Liver (tissue), 9 donors: ENCODE results near the gene NCMAP. TPM values are rescaled to one million over a fixed set of nuclear protein-coding genes. Genes with fewer than 3 reads are reported as not detected.
"Not testable (repeated sequence)": the region's sequence is repeated elsewhere in the genome, so short reads cannot be mapped to it uniquely, and the experiment has no call there.

Source experiments
- DNase-seq: peaks from one replicate; pipeline ENCODE4 v3.0.0-alpha.2; 2017; ENCODE audit warnings: low spot score
- H3K27ac ChIP-seq, 2 donors: one replicate each; pipeline ENCODE4 v1.7.0; 2013; ENCODE audit warnings: inconsistent platforms in 2 of 2, low read length in 2 of 2, control low read depth in 1 of 2, low read depth in 1 of 2, mild to moderate bottlenecking in 1 of 2
- H3K27me3 ChIP-seq, 4 donors: one replicate each; pipeline versions ENCODE4 v1.6.1 to v1.7.0; 2013; ENCODE audit warnings: low read length in 3 of 4, inconsistent platforms in 1 of 4, mild to moderate bottlenecking in 1 of 4, moderate library complexity in 1 of 4; ENCODE audit not compliant: control insufficient read depth in 4 of 4, insufficient read depth in 4 of 4
- H3K36me3 ChIP-seq, 4 donors: one replicate each; pipeline versions ENCODE4 v1.6.1 to v1.7.0; 2013; ENCODE audit warnings: low read length in 3 of 4, mild to moderate bottlenecking in 3 of 4, low read depth in 1 of 4, moderate library complexity in 1 of 4; ENCODE audit not compliant: control insufficient read depth in 4 of 4, insufficient read depth in 3 of 4
- H3K4me1 ChIP-seq, 4 donors: one replicate each; pipeline versions ENCODE4 v1.6.1 to v1.7.0; 2013; ENCODE audit warnings: low read length in 3 of 4, mild to moderate bottlenecking in 3 of 4, moderate library complexity in 1 of 4; ENCODE audit not compliant: control insufficient read depth in 4 of 4, insufficient read depth in 4 of 4
- H3K4me3 ChIP-seq, 3 donors: one replicate each; pipeline versions ENCODE4 v1.6.1 to v1.7.0; 2013; ENCODE audit warnings: low read length in 3 of 3, control low read depth in 1 of 3, low read depth in 1 of 3, mild to moderate bottlenecking in 1 of 3
- H3K9ac ChIP-seq, 2 donors: one replicate each; pipeline ENCODE4 v1.7.0; 2013; ENCODE audit warnings: low read length in 2 of 2, mild to moderate bottlenecking in 2 of 2, moderate library complexity in 2 of 2, control low read depth in 1 of 2, low read depth in 1 of 2
- H3K9me3 ChIP-seq, 4 donors: one replicate each; pipeline versions ENCODE4 v1.6.1 to v1.7.0; 2013; ENCODE audit warnings: low read length in 3 of 4; ENCODE audit not compliant: control insufficient read depth in 4 of 4
- EGR1 ChIP-seq, 2 donors: IDR thresholded peaks; 2 replicates each; pipeline ENCODE4 v1.6.1; 2016 to 2018; ENCODE audit warnings: antibody characterized with exemption in 2 of 2, low read depth in 2 of 2
- FOXA2 ChIP-seq: IDR thresholded peaks from 2 replicates; pipeline ENCODE4 v1.6.1; 2016; ENCODE audit warnings: antibody characterized with exemption
- GABPA ChIP-seq, 2 donors: IDR thresholded peaks in 1 of 2; conservative IDR thresholded peaks in 1 of 2; 2 replicates each; pipeline ENCODE4 v1.6.1; 2016; ENCODE audit warnings: antibody characterized with exemption in 2 of 2, mild to moderate bottlenecking in 1 of 2, moderate library complexity in 1 of 2
- HNF4A ChIP-seq, 2 donors: conservative IDR thresholded peaks; 2 replicates each; pipeline ENCODE4 v1.6.1; 2016; ENCODE audit warnings: antibody characterized with exemption in 2 of 2, mild to moderate bottlenecking in 2 of 2
- HNF4G ChIP-seq: IDR thresholded peaks from 2 replicates; pipeline ENCODE4 v1.6.1; 2016; ENCODE audit warnings: antibody characterized with exemption
- NR2F2 ChIP-seq: IDR thresholded peaks from 2 replicates; pipeline ENCODE4 v1.6.1; 2016; ENCODE audit warnings: antibody characterized with exemption
- RXRA ChIP-seq, 2 donors: IDR thresholded peaks; 2 replicates each; pipeline ENCODE4 v1.6.1; 2017 to 2018; ENCODE audit warnings: antibody characterized with exemption in 2 of 2, mild to moderate bottlenecking in 1 of 2
- SP1 ChIP-seq: IDR thresholded peaks from 2 replicates; pipeline ENCODE4 v1.6.1; 2018; ENCODE audit warnings: antibody characterized with exemption, mild to moderate bottlenecking
- TAF1 ChIP-seq: conservative IDR thresholded peaks from 2 replicates; pipeline ENCODE4 v1.6.1; 2016; ENCODE audit warnings: antibody characterized with exemption, mild to moderate bottlenecking
- YY1 ChIP-seq: IDR thresholded peaks from 2 replicates; pipeline ENCODE4 v1.6.1; 2016; ENCODE audit warnings: antibody characterized with exemption, mild to moderate bottlenecking
- WGBS: extraction: QIAGEN DNeasy Blood & Tissue Kit; methylation state at CpG from one replicate; pipeline ENCODE4 v1.1.7; 2013; 5-methylcytosine and 5-hydroxymethylcytosine counted together
- polyA plus RNA-seq, 2 donors: library from polyadenylated mRNA; stranded (reverse) in 1 of 2; unstranded in 1 of 2; fragments of 200-250 nt in 1 of 2; fragments of >200 nt in 1 of 2; fragmentation: Nextera tagmentation in 1 of 2; extraction: Ambion mirVana in 1 of 2; gene quantifications; one replicate each; pipeline versions ENCODE4 v1.2.1 to v1.2.3, GENCODE V29; 2013 to 2015
- total RNA-seq, 2 donors: library from RNA; depleted of rRNA; stranded (reverse); fragments of >200 nt; gene quantifications; one replicate each; pipeline ENCODE4 v1.2.3, GENCODE V29; 2014
- TF ChIP-seq, protein P1 (sequence below): fragments of 150-350 bp; IDR thresholded peaks from 2 replicates; pipeline ENCODE4 v1.5.1; 2017; ENCODE audit warnings: improper control_type of control experiment, low read depth, low read length; ENCODE audit not compliant: missing input control
- TF ChIP-seq, protein P2 (sequence below): IDR thresholded peaks from 2 replicates; pipeline ENCODE4 v1.6.1; 2016; ENCODE audit warnings: antibody characterized with exemption
- TF ChIP-seq, protein P3 (sequence below): IDR thresholded peaks from 2 replicates; pipeline ENCODE4 v1.6.1; 2016; ENCODE audit warnings: antibody characterized with exemption, mild to moderate bottlenecking
- TF ChIP-seq, protein P4 (sequence below): IDR thresholded peaks from 2 replicates; pipeline ENCODE4 v1.6.1; 2016; ENCODE audit warnings: antibody characterized with exemption
- donor health status: healthy.
- donor health status: healthy.
- donor health status: healthy.
- donor health status: healthy.
- donor health status: healthy.

NCMAP gene
- total and polyA plus RNA-seq, 4 donors, result 0.31 to 4.8 (median 0.61) TPM

DNA sequence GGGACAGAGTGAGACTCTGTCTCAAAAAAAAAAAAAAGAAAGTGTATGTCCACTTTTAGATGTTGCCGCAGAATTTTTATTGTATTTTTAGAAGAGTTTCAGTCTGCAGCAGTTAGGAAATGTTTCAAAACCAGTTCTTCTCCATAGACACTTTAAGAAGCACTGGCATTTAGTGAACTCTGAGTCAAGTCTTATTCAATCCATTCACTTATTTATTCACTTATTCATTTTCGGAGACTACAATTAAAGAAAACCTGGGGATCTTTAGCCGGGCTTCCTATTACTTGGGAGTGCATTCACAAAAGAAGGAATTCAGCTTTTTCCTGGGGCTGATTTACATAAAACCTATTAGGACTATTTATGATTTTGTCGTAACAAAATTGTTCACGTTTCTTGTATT lies 40.9 kb upstream of the NCMAP start:
- no peak for DNase-seq
- no peaks in the 10 kb centered on the region for H3K27me3 ChIP-seq

DNA sequence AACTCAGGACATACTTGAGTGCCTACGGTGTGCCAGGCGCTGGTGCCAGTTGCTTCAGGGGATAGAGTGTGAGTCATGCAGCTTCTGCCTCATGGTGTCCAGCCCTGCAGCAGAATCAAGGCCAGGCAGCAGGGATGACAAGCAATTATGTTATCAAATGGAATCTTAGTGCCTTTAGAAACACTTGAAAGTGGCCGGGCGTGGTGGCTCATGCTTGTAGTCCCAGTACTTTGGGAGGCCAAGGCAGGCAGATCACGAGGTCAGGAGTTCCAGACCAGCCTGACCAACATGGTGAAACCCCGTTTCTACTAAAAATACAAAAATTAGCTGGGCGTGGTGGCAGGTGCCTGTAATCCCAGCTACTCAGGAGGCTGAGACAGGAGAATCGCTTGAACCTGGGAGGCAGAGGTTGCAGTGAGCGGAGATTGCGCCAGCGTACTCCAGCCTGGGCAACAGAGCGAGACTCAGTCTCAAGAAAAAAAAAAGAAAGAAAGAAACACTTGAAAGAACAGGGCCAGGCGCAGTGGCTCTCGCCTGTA lies 40.1 kb upstream of the NCMAP start:
- not testable (repeated sequence) for H3K9ac ChIP-seq, H3K27me3 ChIP-seq, H3K27ac ChIP-seq, H3K4me3 ChIP-seq, H3K9me3 ChIP-seq, DNase-seq, H3K4me1 ChIP-seq, H3K36me3 ChIP-seq
- 95% methylated on average over 14 of the region's 14 CpGs for WGBS

More for the DNA sequence above, 40.9 kb upstream of the NCMAP start:
- H3K27ac ChIP-seq, result no peak overlapping the region
- no peaks in the 10 kb centered on the region for H3K9me3 ChIP-seq
- H3K9ac ChIP-seq, result no peak overlapping the region
- WGBS, result 94% methylated on average over 5 of the region's 5 CpGs
- no peak overlapping the region for H3K4me3 ChIP-seq
- TF ChIP-seq SP1 (no peak), FOXA2 (no peak), RXRA (IDR thresholded peaks at IDR 0.05) (no peak), HNF4G (no peak), YY1 (no peak)
- H3K36me3 ChIP-seq, result no peaks in the 10 kb centered on the region
- H3K4me1 ChIP-seq, result no peaks in the 10 kb centered on the region

DNA sequence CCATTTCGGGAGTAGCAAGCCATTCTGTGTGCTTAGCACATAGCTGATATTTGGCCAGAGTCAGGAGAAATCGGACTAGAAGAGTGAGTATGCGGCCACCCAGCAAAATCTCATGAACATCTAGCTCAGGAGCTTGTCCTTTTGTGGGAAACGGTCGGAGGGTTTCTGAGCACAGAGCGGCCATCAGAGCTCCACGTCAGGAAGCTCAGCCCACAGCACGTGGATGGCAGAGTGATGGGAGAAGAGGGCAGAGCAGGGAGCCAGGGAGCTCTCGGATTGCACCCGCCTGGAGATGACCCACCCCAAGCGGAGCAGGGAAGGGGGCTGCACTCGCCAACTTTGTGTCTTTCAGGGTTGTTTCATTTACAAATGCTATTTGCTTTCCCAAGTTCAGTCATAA lies 39.4 kb upstream of the NCMAP start:
- DNase-seq, result no peak
- Histone ChIP-seq H3K27ac (no peak overlapping the region), H3K4me1 (no peaks in the 10 kb centered on the region), H3K27me3 (no peaks in the 10 kb centered on the region), H3K9me3 (no peaks in the 10 kb centered on the region), H3K36me3 (no peaks in the 10 kb centered on the region), H3K4me3 (no peak overlapping the region), H3K9ac (no peak overlapping the region)
- no peak for TF ChIP-seq EGR1 (IDR thresholded peaks at IDR 0.05; ENCODE audit: low read depth in 2 of 2)
- no peak for TF ChIP-seq NR2F2
- TF ChIP-seq, protein P1, sequence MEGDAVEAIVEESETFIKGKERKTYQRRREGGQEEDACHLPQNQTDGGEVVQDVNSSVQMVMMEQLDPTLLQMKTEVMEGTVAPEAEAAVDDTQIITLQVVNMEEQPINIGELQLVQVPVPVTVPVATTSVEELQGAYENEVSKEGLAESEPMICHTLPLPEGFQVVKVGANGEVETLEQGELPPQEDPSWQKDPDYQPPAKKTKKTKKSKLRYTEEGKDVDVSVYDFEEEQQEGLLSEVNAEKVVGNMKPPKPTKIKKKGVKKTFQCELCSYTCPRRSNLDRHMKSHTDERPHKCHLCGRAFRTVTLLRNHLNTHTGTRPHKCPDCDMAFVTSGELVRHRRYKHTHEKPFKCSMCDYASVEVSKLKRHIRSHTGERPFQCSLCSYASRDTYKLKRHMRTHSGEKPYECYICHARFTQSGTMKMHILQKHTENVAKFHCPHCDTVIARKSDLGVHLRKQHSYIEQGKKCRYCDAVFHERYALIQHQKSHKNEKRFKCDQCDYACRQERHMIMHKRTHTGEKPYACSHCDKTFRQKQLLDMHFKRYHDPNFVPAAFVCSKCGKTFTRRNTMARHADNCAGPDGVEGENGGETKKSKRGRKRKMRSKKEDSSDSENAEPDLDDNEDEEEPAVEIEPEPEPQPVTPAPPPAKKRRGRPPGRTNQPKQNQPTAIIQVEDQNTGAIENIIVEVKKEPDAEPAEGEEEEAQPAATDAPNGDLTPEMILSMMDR, result no peak
- no peak for TF ChIP-seq TAF1
- TF ChIP-seq, protein P2, sequence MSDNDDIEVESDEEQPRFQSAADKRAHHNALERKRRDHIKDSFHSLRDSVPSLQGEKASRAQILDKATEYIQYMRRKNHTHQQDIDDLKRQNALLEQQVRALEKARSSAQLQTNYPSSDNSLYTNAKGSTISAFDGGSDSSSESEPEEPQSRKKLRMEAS, result no peak
- TF ChIP-seq HNF4A (conservative IDR thresholded peaks at IDR 0.05), result no peak
- no peak for TF ChIP-seq RXRA (IDR thresholded peaks at IDR 0.05)
- TF ChIP-seq, protein P3, sequence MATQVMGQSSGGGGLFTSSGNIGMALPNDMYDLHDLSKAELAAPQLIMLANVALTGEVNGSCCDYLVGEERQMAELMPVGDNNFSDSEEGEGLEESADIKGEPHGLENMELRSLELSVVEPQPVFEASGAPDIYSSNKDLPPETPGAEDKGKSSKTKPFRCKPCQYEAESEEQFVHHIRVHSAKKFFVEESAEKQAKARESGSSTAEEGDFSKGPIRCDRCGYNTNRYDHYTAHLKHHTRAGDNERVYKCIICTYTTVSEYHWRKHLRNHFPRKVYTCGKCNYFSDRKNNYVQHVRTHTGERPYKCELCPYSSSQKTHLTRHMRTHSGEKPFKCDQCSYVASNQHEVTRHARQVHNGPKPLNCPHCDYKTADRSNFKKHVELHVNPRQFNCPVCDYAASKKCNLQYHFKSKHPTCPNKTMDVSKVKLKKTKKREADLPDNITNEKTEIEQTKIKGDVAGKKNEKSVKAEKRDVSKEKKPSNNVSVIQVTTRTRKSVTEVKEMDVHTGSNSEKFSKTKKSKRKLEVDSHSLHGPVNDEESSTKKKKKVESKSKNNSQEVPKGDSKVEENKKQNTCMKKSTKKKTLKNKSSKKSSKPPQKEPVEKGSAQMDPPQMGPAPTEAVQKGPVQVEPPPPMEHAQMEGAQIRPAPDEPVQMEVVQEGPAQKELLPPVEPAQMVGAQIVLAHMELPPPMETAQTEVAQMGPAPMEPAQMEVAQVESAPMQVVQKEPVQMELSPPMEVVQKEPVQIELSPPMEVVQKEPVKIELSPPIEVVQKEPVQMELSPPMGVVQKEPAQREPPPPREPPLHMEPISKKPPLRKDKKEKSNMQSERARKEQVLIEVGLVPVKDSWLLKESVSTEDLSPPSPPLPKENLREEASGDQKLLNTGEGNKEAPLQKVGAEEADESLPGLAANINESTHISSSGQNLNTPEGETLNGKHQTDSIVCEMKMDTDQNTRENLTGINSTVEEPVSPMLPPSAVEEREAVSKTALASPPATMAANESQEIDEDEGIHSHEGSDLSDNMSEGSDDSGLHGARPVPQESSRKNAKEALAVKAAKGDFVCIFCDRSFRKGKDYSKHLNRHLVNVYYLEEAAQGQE, result no peak
- TF ChIP-seq, protein P4, sequence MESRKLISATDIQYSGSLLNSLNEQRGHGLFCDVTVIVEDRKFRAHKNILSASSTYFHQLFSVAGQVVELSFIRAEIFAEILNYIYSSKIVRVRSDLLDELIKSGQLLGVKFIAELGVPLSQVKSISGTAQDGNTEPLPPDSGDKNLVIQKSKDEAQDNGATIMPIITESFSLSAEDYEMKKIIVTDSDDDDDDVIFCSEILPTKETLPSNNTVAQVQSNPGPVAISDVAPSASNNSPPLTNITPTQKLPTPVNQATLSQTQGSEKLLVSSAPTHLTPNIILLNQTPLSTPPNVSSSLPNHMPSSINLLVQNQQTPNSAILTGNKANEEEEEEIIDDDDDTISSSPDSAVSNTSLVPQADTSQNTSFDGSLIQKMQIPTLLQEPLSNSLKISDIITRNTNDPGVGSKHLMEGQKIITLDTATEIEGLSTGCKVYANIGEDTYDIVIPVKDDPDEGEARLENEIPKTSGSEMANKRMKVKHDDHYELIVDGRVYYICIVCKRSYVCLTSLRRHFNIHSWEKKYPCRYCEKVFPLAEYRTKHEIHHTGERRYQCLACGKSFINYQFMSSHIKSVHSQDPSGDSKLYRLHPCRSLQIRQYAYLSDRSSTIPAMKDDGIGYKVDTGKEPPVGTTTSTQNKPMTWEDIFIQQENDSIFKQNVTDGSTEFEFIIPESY, result no peak
- no peak for TF ChIP-seq HNF4G
- no peak for TF ChIP-seq GABPA (IDR thresholded peaks at IDR 0.05 in 1 of 2, conservative IDR thresholded peaks at IDR 0.05 in 1 of 2)
- 92% methylated on average over 12 of the region's 12 CpGs for WGBS
